B cell (primary cell): ENCODE measurements around the gene ZNF609. TPM values are rescaled to one million over a fixed set of nuclear protein-coding genes. Genes with fewer than 3 reads are reported as not detected.

Experiments used
- ATAC-seq: fragments of 200-7000 bp; cut with Tn5 transposase; one replicate; pipeline ENCODE4 v1.10.0; 2021; ENCODE audit warnings: low read depth, mild to moderate bottlenecking, moderate number of reproducible peaks, moderate library complexity
- CTCF ChIA-PET: fragments of 350-600 bp; sonication (Branson Sonifier 250); formaldehyde crosslinking; loops from one replicate; lab custom pipeline; 2021; ENCODE audit warnings: antibody characterized with exemption, inconsistent platforms; lab: Charles Lee
- POLR2A ChIA-PET: fragments of 350-600 bp; sonication (Branson Sonifier 250); formaldehyde crosslinking; loops from one replicate; lab custom pipeline; 2021; ENCODE audit warnings: antibody characterized with exemption; lab: Charles Lee
- DNase-seq: peaks from one replicate; pipeline ENCODE4 v3.0.0; 2013
- H2AFZ ChIP-seq: 2 replicates; pipeline ENCODE4 v1.6.1; 2012; ENCODE audit warnings: mild to moderate bottlenecking, low read depth, low read length; ENCODE audit not compliant: insufficient read depth, poor library complexity, severe bottlenecking
- H3K27ac ChIP-seq, 2 donors: 1 replicate in 1 of 2; 2 replicates in 1 of 2; pipeline ENCODE4 v1.5.1; 2012 to 2013; ENCODE audit warnings: low read length in 2 of 2, mild to moderate bottlenecking in 2 of 2, moderate library complexity in 1 of 2
- H3K27me3 ChIP-seq, 4 experiments: fragments of 200-600 bp in 1 of 4; sonication (generic) in 1 of 4; replicated peaks in 1 of 4; 1 replicate in 2 of 4; 2 replicates in 2 of 4; pipeline versions ENCODE4 v1.6.1 to v1.7.0; 2013 to 2016; ENCODE audit warnings: low read length in 3 of 4, mild to moderate bottlenecking in 2 of 4, mixed read lengths in 1 of 4, moderate library complexity in 1 of 4; ENCODE audit not compliant: insufficient read depth in 4 of 4, control insufficient read depth in 3 of 4; ENCODE audit errors: control extremely low read depth in 1 of 4
- H3K36me3 ChIP-seq, 2 experiments: replicated peaks in 1 of 2; 1 replicate in 1 of 2; 2 replicates in 1 of 2; pipeline versions ENCODE4 v1.6.1 to v1.7.1; 2013; ENCODE audit warnings: low read length in 1 of 2; ENCODE audit not compliant: insufficient read depth in 2 of 2, control insufficient read depth in 1 of 2; ENCODE audit errors: control extremely low read depth in 1 of 2, extremely low read depth in 1 of 2
- H3K4me1 ChIP-seq, 2 donors: fragments of 200-600 bp in 1 of 2; sonication (generic) in 1 of 2; 1 replicate in 1 of 2; 2 replicates in 1 of 2; pipeline versions ENCODE4 v1.5.1 to v1.6.1; 2013 to 2017; ENCODE audit warnings: low read length in 2 of 2; ENCODE audit not compliant: control insufficient read depth in 2 of 2, insufficient read depth in 2 of 2
- H3K4me2 ChIP-seq: replicated peaks from 2 replicates; pipeline ENCODE3; 2012; ENCODE audit warnings: mild to moderate bottlenecking, low read depth, low read length; ENCODE audit not compliant: poor library complexity, severe bottlenecking
- H3K4me3 ChIP-seq, 5 experiments: fragments of 200-600 bp in 1 of 5; sonication (generic) in 1 of 5; 1 replicate in 3 of 5; 2 replicates in 2 of 5; pipeline versions ENCODE4 v1.5.1 to v1.7.0; 2011 to 2016; ENCODE audit warnings: low read length in 4 of 5, mild to moderate bottlenecking in 4 of 5, low read depth in 2 of 5, control low read depth in 1 of 5, moderate library complexity in 1 of 5; ENCODE audit not compliant: insufficient read depth in 1 of 5; ENCODE audit errors: control extremely low read depth in 1 of 5, extremely low read depth in 1 of 5
- H3K79me2 ChIP-seq: fragments of 200-600 bp; sonication (generic); one replicate; pipeline ENCODE4 v1.6.0; 2016; ENCODE audit warnings: low read length; ENCODE audit not compliant: control insufficient read depth, insufficient read depth
- H3K9ac ChIP-seq: fragments of 200-600 bp; sonication (generic); 2 replicates; pipeline ENCODE4 v1.6.1; 2017; ENCODE audit warnings: mild to moderate bottlenecking, low read length, moderate library complexity
- H3K9me3 ChIP-seq, 3 donors: one replicate each; pipeline versions ENCODE4 v1.6.1 to v1.7.1; 2013; ENCODE audit warnings: low read length in 2 of 3; ENCODE audit not compliant: control insufficient read depth in 2 of 3, insufficient read depth in 1 of 3; ENCODE audit errors: control extremely low read depth in 1 of 3
- H4K20me1 ChIP-seq: 2 replicates; pipeline ENCODE4 v1.6.0; 2012; ENCODE audit warnings: mild to moderate bottlenecking, low read length; ENCODE audit not compliant: insufficient read depth, control insufficient read depth, poor library complexity, severe bottlenecking
- H3K27ac Mint-ChIP-seq: one replicate; pipeline ENCODE4 v1.8.0; 2021; ENCODE audit warnings: mixed read lengths
- H3K27me3 Mint-ChIP-seq: one replicate; pipeline ENCODE4 v1.8.0; 2021; ENCODE audit warnings: mixed read lengths
- H3K4me1 Mint-ChIP-seq: one replicate; pipeline ENCODE4 v1.8.0; 2021; ENCODE audit warnings: mixed read lengths
- H3K4me3 Mint-ChIP-seq: one replicate; pipeline ENCODE4 v1.8.0; 2021; ENCODE audit warnings: mixed read lengths
- H3K9me3 Mint-ChIP-seq: one replicate; pipeline ENCODE4 v1.8.0; 2022; ENCODE audit warnings: mixed read lengths; ENCODE audit not compliant: insufficient read depth
- CTCF ChIP-seq: fragments of 200-600 bp; IDR thresholded peaks from one replicate; pipeline ENCODE4 v1.8.0; 2022; ENCODE audit warnings: antibody characterized with exemption, mild to moderate bottlenecking
- EZH2 ChIP-seq: IDR thresholded peaks from 2 replicates; pipeline ENCODE4 v1.6.1; 2012; ENCODE audit warnings: borderline replicate concordance, low read depth, mild to moderate bottlenecking, moderate library complexity, low read length; ENCODE audit not compliant: insufficient read depth, poor library complexity, severe bottlenecking
- WGBS: methylation state at CpG from one replicate; pipeline ENCODE4 v1.1.5; 2013; ENCODE audit warnings: missing lambda C conversion rate; ENCODE audit not compliant: insufficient coverage; 5-methylcytosine and 5-hydroxymethylcytosine counted together
- intact Hi-C: fragments of 100-400 bp; cut with micrococcal nuclease; formaldehyde crosslinking; loops from one replicate; pipeline ENCODE4 v1.10.0; 2022
- polyA plus RNA-seq: library from polyadenylated mRNA; depleted of rRNA; stranded (reverse); fragments of >200 nt; gene quantifications from 2 replicates; pipeline ENCODE4 v1.2.3, GENCODE V29; 2012
- total RNA-seq, 2 donors: library from RNA; stranded (reverse); fragments of 120-200 nt in 1 of 2; gene quantifications; 1 replicate in 1 of 2; 2 replicates in 1 of 2; pipeline versions ENCODE4 v1.2.3 to v1.2.4, GENCODE V29; 2013 to 2022

Gene ZNF609
- total and polyA plus RNA-seq, 2 donors (not counting 1 experiment from before 2014, with no cell fraction given), result 5.8 to 32.9 TPM

DNA sequence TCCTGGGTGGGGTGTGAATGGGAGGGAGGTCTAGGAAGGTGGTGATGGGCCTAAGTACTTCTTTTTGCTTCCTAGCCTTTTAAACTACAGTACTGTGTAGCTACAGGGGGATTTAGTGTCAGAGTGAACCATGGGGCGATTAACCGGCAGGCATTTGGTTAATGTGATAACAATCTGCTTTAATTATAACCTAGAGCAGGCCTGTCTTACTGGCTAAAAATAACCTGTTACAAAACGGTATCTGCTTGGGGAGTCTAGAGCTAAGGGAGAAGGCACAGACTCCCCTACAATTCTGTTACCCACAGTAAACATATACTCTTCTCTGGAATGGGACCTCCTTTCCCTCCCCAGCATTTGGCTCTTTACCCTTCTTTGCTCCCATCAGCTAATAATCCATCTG is 229.6 kb downstream of the ZNF609 start:
- no peak overlapping the region for H3K9ac ChIP-seq
- Mint-ChIP-seq H3K27ac (no peak overlapping the region), H3K27me3 (no peaks in the 10 kb centered on the region), H3K4me3 (no peak overlapping the region), H3K9me3 (no peaks in the 10 kb centered on the region), H3K4me1 (peaks cover 14% of the 10 kb centered on the region)
- H3K27me3 ChIP-seq, result no peaks in the 10 kb centered on the region
- H3K4me3 ChIP-seq, result no peak overlapping the region
- ChIA-PET CTCF (interaction anchor here (0.6 to 25.3 kb wide), 7 partner anchors 11 to 215 kb away, joined by 3 to 549 read pairs (median 5); no protein-coding TSS in a partner anchor), POLR2A (no interaction called here)
- intact Hi-C loops, result no loop called here
- peaks cover 11 to 20% of the 10 kb centered on the region in 2 donors for H3K4me1 ChIP-seq
- H4K20me1 ChIP-seq, result no peaks in the 10 kb centered on the region
- no peak overlapping the region for H3K27ac ChIP-seq
- no peak overlapping the region for H3K4me2 ChIP-seq
- H2AFZ ChIP-seq, result no peak overlapping the region
- ATAC-seq (no peak), DNase-seq (no peak)
- peaks cover 0 to 47% of the 10 kb centered on the region in 2 experiments for H3K36me3 ChIP-seq
- no peak for TF ChIP-seq CTCF
- peaks cover 43% of the 10 kb centered on the region for H3K79me2 ChIP-seq
- H3K9me3 ChIP-seq, result no peaks in the 10 kb centered on the region
- 50% methylated on average over 1 of the region's 3 CpGs for WGBS

DNA sequence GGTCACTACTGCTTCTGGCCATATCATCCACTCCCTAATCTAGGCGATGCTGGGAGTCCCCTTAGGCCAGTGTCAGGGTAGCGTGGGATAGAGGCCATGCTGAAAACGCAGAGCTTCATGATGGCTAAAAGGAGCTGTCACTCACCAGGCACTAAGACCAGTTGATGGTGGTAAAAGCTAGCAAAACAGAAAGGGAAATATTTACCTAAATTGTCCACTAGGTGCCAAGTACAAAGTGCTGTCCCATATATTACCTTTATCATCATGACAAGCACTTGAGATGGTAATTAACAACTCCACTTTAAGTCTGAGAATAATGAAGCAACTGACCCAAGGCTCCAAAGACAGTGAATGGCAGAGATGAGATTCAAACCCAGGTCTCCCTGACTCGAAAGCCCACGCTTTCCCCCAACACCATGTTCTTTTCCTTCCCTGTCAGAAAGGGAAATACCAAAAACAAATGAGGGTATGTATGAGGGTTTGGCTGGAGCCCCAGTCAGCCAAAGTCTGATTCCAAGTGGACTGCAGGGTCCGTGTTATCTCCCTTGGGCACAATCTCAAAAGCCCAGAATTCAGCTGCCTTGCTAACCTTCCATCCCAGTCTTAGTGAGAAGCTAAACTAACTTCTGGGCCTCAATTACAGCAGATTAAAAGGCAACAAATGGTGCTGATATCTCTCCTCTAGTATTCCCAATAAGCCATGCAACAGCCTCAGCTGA is 230.4 kb downstream of the ZNF609 start:
- WGBS, result 95% methylated on average over 4 of the region's 6 CpGs
- no peaks in the 10 kb centered on the region for H3K27me3 ChIP-seq
- CTCF ChIA-PET, result interaction anchor here (0.6 to 25.3 kb wide), 8 partner anchors 8 to 214 kb away, joined by 3 to 549 read pairs (median 5); no protein-coding TSS in a partner anchor
- H3K9ac ChIP-seq, result no peak overlapping the region
- no peak overlapping the region for H3K27ac ChIP-seq
- DNase-seq, result no peak
- TF ChIP-seq EZH2, result no peak
- TF ChIP-seq CTCF, result peak; percentile 11
- H3K79me2 ChIP-seq, result peaks cover 46% of the 10 kb centered on the region
- no peak for ATAC-seq
- no peak overlapping the region for H3K4me3 Mint-ChIP-seq
- peaks cover 18 to 28% of the 10 kb centered on the region in 2 donors for H3K4me1 ChIP-seq
- no peak overlapping the region for H2AFZ ChIP-seq
- H3K27me3 Mint-ChIP-seq, result no peaks in the 10 kb centered on the region
- intact Hi-C loops, result no loop called here
- no peak overlapping the region for H3K27ac Mint-ChIP-seq
- no peak overlapping the region for H3K4me2 ChIP-seq
- POLR2A ChIA-PET, result no interaction called here
- no peak overlapping the region for H3K4me3 ChIP-seq
- H4K20me1 ChIP-seq, result no peaks in the 10 kb centered on the region
- H3K4me1 Mint-ChIP-seq, result peaks cover 22% of the 10 kb centered on the region
- H3K36me3 ChIP-seq, result peaks cover 0 to 47% of the 10 kb centered on the region in 2 experiments
- H3K9me3 ChIP-seq, result no peaks in the 10 kb centered on the region
- no peaks in the 10 kb centered on the region for H3K9me3 Mint-ChIP-seq
